Spleen (tissue), 11 donors: Measurements from ENCODE around the gene OR2L5. TPM values are rescaled to one million over a fixed set of nuclear protein-coding genes. Genes with fewer than 3 reads are reported as not detected.

ENCODE experiments used
- DNase-seq: peaks from one replicate; pipeline ENCODE4 v3.0.0-alpha.2; 2020
- H3K27ac ChIP-seq, 8 donors: fragments of 200-600 bp; sonication (generic) in 7 of 8; 1 replicate in 4 of 8; 2 replicates in 4 of 8; pipeline versions ENCODE4 v1.5.0 to v1.8.0; 2016 to 2021; ENCODE audit warnings: inconsistent platforms in 4 of 8, mild to moderate bottlenecking in 4 of 8, moderate library complexity in 1 of 8
- H3K27me3 ChIP-seq, 7 donors: fragments of 200-600 bp; sonication (generic) in 6 of 7; replicated peaks in 1 of 7; 1 replicate in 4 of 7; 2 replicates in 3 of 7; pipeline versions ENCODE4 v1.5.0 to v1.8.0; 2016 to 2021; ENCODE audit warnings: inconsistent platforms in 3 of 7, mild to moderate bottlenecking in 1 of 7
- H3K36me3 ChIP-seq, 6 donors: fragments of 200-600 bp; sonication (generic) in 5 of 6; 1 replicate in 4 of 6; 2 replicates in 2 of 6; pipeline versions ENCODE4 v1.5.0 to v1.8.0; 2016 to 2021; ENCODE audit warnings: inconsistent platforms in 2 of 6
- H3K4me1 ChIP-seq, 6 donors: fragments of 200-600 bp; sonication (generic) in 5 of 6; 1 replicate in 3 of 6; 2 replicates in 3 of 6; pipeline versions ENCODE4 v1.5.0 to v1.8.0; 2016 to 2021; ENCODE audit warnings: inconsistent platforms in 3 of 6
- H3K4me3 ChIP-seq, 8 donors: fragments of 200-600 bp; sonication (generic) in 7 of 8; 1 replicate in 4 of 8; 2 replicates in 4 of 8; pipeline versions ENCODE4 v1.5.0 to v1.8.0; 2016 to 2021; ENCODE audit warnings: inconsistent platforms in 4 of 8, mild to moderate bottlenecking in 4 of 8, moderate library complexity in 2 of 8
- H3K9me3 ChIP-seq, 8 donors: fragments of 200-600 bp; sonication (generic) in 7 of 8; 1 replicate in 4 of 8; 2 replicates in 4 of 8; pipeline versions ENCODE4 v1.5.0 to v1.8.0; 2016 to 2021; ENCODE audit warnings: inconsistent platforms in 4 of 8
- CTCF ChIP-seq, 11 experiments: fragments of 200-600 bp in 7 of 11; fragments of 450-650 bp in 4 of 11; sonication (generic) in 4 of 11; IDR thresholded peaks in 8 of 11; conservative IDR thresholded peaks in 3 of 11; 1 replicate in 7 of 11; 2 replicates in 4 of 11; pipeline versions ENCODE4 v1.4.0 to v1.8.0; 2016 to 2021; ENCODE audit warnings: antibody characterized with exemption in 11 of 11, inconsistent platforms in 4 of 11, mild to moderate bottlenecking in 1 of 11
- POLR2A ChIP-seq, 3 donors: fragments of 450-650 bp; IDR thresholded peaks; one replicate each; pipeline ENCODE4 v1.5.1; 2017; ENCODE audit warnings: antibody characterized with exemption in 3 of 3, mild to moderate bottlenecking in 1 of 3
- POLR2AphosphoS5 ChIP-seq, 3 donors: sonication (generic); formaldehyde crosslinking; IDR thresholded peaks; one replicate each; pipeline ENCODE4 v1.5.1; 2017; ENCODE audit warnings: antibody characterized with exemption in 3 of 3
- WGBS, 5 donors: extraction: QIAGEN DNeasy Blood & Tissue Kit in 3 of 5; methylation state at CpG; one replicate each; pipeline versions ENCODE4 v1.1.5 to v1.1.7; 2013 to 2018; 5-methylcytosine and 5-hydroxymethylcytosine counted together
- intact Hi-C: fragments of 100-400 bp; cut with DNase I; formaldehyde crosslinking; loops from one replicate; pipeline ENCODE4 v1.15.0; 2023; ENCODE audit warnings: low total_unique reads
- polyA plus RNA-seq, 3 donors: library from polyadenylated mRNA; stranded (reverse); fragments of 200-250 nt; gene quantifications; one replicate each; pipeline ENCODE4 v1.2.1, GENCODE V29; 2013
- small RNA-seq, 4 donors: library from RNA; depleted of rRNA; stranded (forward); fragments of <200 nt; gene quantifications; one replicate each; pipeline ENCODE3, GENCODE V24; 2016
- total RNA-seq, 7 donors: library from RNA; depleted of rRNA in 3 of 7; stranded (reverse); fragments of >200 nt in 3 of 7; fragmentation: NEBNext Ultra II Directional in 4 of 7; extraction: Animal tissue kit (Norgen Biotek cat#: 25700) in 4 of 7; gene quantifications; one replicate each; pipeline versions ENCODE4 v1.1.0 to v1.2.1, GENCODE V29; 2016 to 2021
- donor health status: healthy with polysubstance abuse.
- donor health status: DM: no; HTN: no; CAD: no; lungs with moderate emphysema.
- donor health status: DM: no; HTN: no; CAD: no.
- donor health status: Bipolar disorder and iron deficiency.
- donor health status: healthy.
- donor health status: DM: no; HTN: no; CAD: no.
- donor health status: DM: yes; HTN: yes; CAD: no.

The OR2L5 gene
- total and polyA plus RNA-seq, 10 donors, result 0.03 to 3.1 (median 0.45) TPM; not detected in 2

GRCh38 chr1:248065071-248065470 lies 51.6 kb downstream of the OR2L5 start:
- H3K27me3 ChIP-seq, result no peaks in the 10 kb centered on the region

GRCh38 chr1:248065604-248066003 lies 52.1 kb downstream of the OR2L5 start:
- H3K4me3 ChIP-seq, result no peak overlapping the region
- intact Hi-C loops, result no loop called here
- no peak for DNase-seq
- peaks cover 0 to 23% (median 2%) of the 10 kb centered on the region in 8 donors for H3K9me3 ChIP-seq
- TF ChIP-seq POLR2AphosphoS5 (IDR thresholded peaks at IDR 0.05) (no peak), POLR2A (IDR thresholded peaks at IDR 0.05) (no peak), CTCF (IDR thresholded peaks at IDR 0.05 in 8 of 11, conservative IDR thresholded peaks at IDR 0.05 in 3 of 11) (no peak)
- 94 to 100% (median 94%) methylated on average over 3 of the region's 3 CpGs for WGBS, 5 donors
- no peaks in the 10 kb centered on the region for H3K4me1 ChIP-seq
- H3K27ac ChIP-seq, result no peak overlapping the region
- H3K36me3 ChIP-seq, result no peaks in the 10 kb centered on the region
- H3K27me3 ChIP-seq, result no peaks in the 10 kb centered on the region

More at GRCh38 chr1:248065071-248065470, 51.6 kb downstream of the OR2L5 start:
- Histone ChIP-seq H3K9me3 (peaks cover 0 to 23% (median 2%) of the 10 kb centered on the region in 8 donors), H3K27ac (no peak overlapping the region), H3K4me1 (no peaks in the 10 kb centered on the region), H3K36me3 (no peaks in the 10 kb centered on the region), H3K4me3 (no peak overlapping the region)
- DNase-seq, result no peak
- TF ChIP-seq POLR2A (IDR thresholded peaks at IDR 0.05) (no peak), CTCF (IDR thresholded peaks at IDR 0.05 in 8 of 11, conservative IDR thresholded peaks at IDR 0.05 in 3 of 11) (no peak), POLR2AphosphoS5 (IDR thresholded peaks at IDR 0.05) (no peak)
- WGBS, 5 donors, result 74 to 84% (median 76%) methylated on average over 2 of the region's 2 CpGs
- intact Hi-C loops, result no loop called here

Small RNAs within 50 kb of the gene (small RNA-seq; reads per million reads assigned to genes)
- 0 reads per million in 4 donors for gene RF00019

Other genes with a start within 250 kb of the OR2L5 start
- gene OR14A16, start 189.5 kb upstream of the OR2L5 start, total RNA-seq, result not detected
- not detected for gene OR14A16, start 189.5 kb upstream of the OR2L5 start, polyA plus RNA-seq
- gene OR11L1, start 171.8 kb upstream of the OR2L5 start, total RNA-seq, result not detected
- gene OR11L1, start 171.8 kb upstream of the OR2L5 start, polyA plus RNA-seq, result not detected
- gene TRIM58, start 156.5 kb upstream of the OR2L5 start, total RNA-seq, result 10 to 100 TPM in 4 of 7 donors, 1 to 10 TPM in 3; 2.8 to 68.8 (median 11.3) TPM
- 1 to 10 TPM in 1 of 3 donors, under 1 TPM in 2; 0.17 to 2.1 (median 0.21) TPM for gene TRIM58, start 156.5 kb upstream of the OR2L5 start, polyA plus RNA-seq
- gene OR2W3, start 118.1 kb upstream of the OR2L5 start, total RNA-seq, result 10 to 100 TPM in 1 of 7 donors, 1 to 10 TPM in 5, not detected in 1; 1.1 to 11.2 (median 4.7) TPM
- gene OR2W3, start 118.1 kb upstream of the OR2L5 start, polyA plus RNA-seq, result under 1 TPM in 2 of 3 donors, not detected in 1; 0.29 to 0.35 TPM
- not detected for gene OR2T8, start 93.4 kb upstream of the OR2L5 start, total RNA-seq
- gene OR2T8, start 93.4 kb upstream of the OR2L5 start, polyA plus RNA-seq, result under 1 TPM in 1 of 3 donors, not detected in 2; 0.06 TPM
- gene OR2AJ1, start 88.8 kb upstream of the OR2L5 start, total RNA-seq, result 1 to 10 TPM in 3 of 7 donors, under 1 TPM in 3, not detected in 1; 0.52 to 2.1 (median 1.2) TPM
- gene OR2AJ1, start 88.8 kb upstream of the OR2L5 start, polyA plus RNA-seq, result under 1 TPM in 1 of 3 donors, not detected in 2; 0.03 TPM
- gene OR2L8, start 64.8 kb upstream of the OR2L5 start, total RNA-seq, result 1 to 10 TPM in 5 of 7 donors, under 1 TPM in 2; 0.65 to 3.8 (median 1.8) TPM
- gene OR2L8, start 64.8 kb upstream of the OR2L5 start, polyA plus RNA-seq, result not detected
- gene OR2AK2, start 48.4 kb upstream of the OR2L5 start, total RNA-seq, result 1 to 10 TPM in 4 of 7 donors, under 1 TPM in 3; 0.49 to 3.1 (median 1.5) TPM
- not detected for gene OR2AK2, start 48.4 kb upstream of the OR2L5 start, polyA plus RNA-seq
- gene OR2L2, start 16.4 kb downstream of the OR2L5 start, total RNA-seq, result 1 to 10 TPM in 4 of 7 donors, under 1 TPM in 3; 0.19 to 5.2 (median 1.0) TPM
- gene OR2L2, start 16.4 kb downstream of the OR2L5 start, polyA plus RNA-seq, result under 1 TPM; 0.04 to 0.32 (median 0.05) TPM
- 1 to 10 TPM in 1 of 7 donors, under 1 TPM in 6; 0.27 to 1.0 (median 0.32) TPM for gene OR2L3, start 33.2 kb downstream of the OR2L5 start, total RNA-seq
- gene OR2L3, start 33.2 kb downstream of the OR2L5 start, polyA plus RNA-seq, result under 1 TPM in 1 of 3 donors, not detected in 2; 0.06 TPM
- 1 to 10 TPM in 1 of 7 donors, under 1 TPM in 4, not detected in 2; 0.23 to 1.1 (median 0.60) TPM for gene OR2L13, start 81.5 kb downstream of the OR2L5 start, total RNA-seq
- under 1 TPM; 0.14 to 0.32 (median 0.22) TPM for gene OR2L13, start 81.5 kb downstream of the OR2L5 start, polyA plus RNA-seq
- not detected for gene OR2M5, start 131.5 kb downstream of the OR2L5 start, total RNA-seq
- gene OR2M5, start 131.5 kb downstream of the OR2L5 start, polyA plus RNA-seq, result not detected
- gene OR2M2, start 161.2 kb downstream of the OR2L5 start, total RNA-seq, result not detected
- not detected for gene OR2M2, start 161.2 kb downstream of the OR2L5 start, polyA plus RNA-seq
- gene OR2M3, start 183.6 kb downstream of the OR2L5 start, total RNA-seq, result under 1 TPM in 2 of 7 donors, not detected in 5; 0.03 to 0.13 TPM
- gene OR2M3, start 183.6 kb downstream of the OR2L5 start, polyA plus RNA-seq, result not detected
- gene OR2M4, start 217.8 kb downstream of the OR2L5 start, total RNA-seq, result not detected
- under 1 TPM in 1 of 3 donors, not detected in 2; 0.02 TPM for gene OR2M4, start 217.8 kb downstream of the OR2L5 start, polyA plus RNA-seq